H54 (cell line): ENCODE results near the gene RICTOR.

ENCODE experiments used
- DNase-seq: peaks from one replicate; pipeline ENCODE4 v3.0.0; 2011; ENCODE audit warnings: low spot score, mixed read lengths; ENCODE audit not compliant: insufficient read length
- FAIRE-seq: peaks from 3 replicates; lab custom pipeline; 2011; peaks lifted over from hg19 to GRCh38; lab: Jason Lieb, UNC
- POLR2A ChIP-seq: IDR thresholded peaks from 2 replicates; pipeline ENCODE4 v1.6.1; 2011; ENCODE audit warnings: low read depth, mild to moderate bottlenecking, low read length

Gene RICTOR

DNA sequence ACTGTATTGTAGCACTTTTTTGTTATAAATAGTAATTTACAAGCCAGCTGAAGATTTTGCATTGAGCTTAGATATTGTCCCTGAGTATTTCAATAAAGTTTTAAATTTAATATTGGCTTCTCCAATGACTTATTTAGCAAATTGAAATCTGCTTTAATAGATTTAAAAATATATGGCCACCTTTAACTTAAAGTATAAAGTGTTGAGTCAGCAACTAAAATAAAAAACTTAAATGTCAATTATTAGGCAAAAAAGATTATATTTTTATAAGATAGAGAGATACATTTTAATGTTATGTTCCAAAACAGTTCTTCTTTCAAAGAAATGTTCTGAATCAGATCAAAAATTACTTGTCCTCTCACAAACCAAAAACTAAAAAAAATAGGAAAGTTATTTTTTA is 167.7 kb downstream of the RICTOR start:
- DNase-seq, result no peak
- TF ChIP-seq POLR2A, result no peak
- FAIRE-seq, result no peak

GRCh38 chr5:38905516-38905915 is 168.7 kb downstream of the RICTOR start:
- no peak for TF ChIP-seq POLR2A
- FAIRE-seq (no peak), DNase-seq (no peak)

DNA sequence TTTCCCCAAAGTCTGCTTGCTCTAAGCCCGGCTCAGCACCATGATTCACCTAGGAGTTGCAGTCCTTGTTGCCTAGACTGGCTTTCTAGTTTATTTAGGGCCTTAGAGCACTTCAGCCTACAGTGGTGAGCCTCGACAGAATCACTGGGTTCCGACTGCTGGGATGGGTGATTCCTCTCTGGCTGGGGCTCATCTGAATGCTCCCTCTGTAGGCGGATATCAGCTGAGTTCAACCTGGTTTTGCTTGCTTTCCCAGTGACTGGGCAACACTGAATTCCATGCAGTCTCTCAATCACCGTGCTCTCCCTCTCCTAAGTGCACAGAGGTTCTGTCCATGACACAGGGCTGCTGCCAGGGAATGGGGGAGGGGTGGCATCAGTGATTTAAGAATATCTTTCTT is 174.3 kb downstream of the RICTOR start:
- no peak for FAIRE-seq

DNA sequence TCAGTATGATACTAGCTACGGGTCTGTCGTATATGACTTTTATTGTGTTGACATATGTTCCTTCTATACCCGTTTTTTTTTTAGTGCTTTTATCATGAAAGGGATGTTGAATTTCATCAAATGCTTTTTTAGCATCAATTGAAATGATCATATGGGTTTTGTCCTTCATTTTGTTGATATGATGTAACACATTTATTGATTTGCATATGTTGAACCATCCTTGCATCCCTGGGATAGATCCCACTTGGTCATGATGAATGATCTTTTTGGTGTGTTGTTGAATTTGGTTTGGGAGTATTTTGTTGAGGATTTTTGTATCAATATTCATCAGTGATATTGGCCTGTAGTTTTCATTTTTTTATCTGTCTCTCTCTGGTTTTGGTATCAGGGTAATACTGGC is 177.4 kb downstream of the RICTOR start:
- DNase-seq, result no peak
- FAIRE-seq, result no peak
- TF ChIP-seq POLR2A, result no peak

More for the DNA sequence above, 174.3 kb downstream of the RICTOR start:
- no peak for DNase-seq
- no peak for TF ChIP-seq POLR2A

DNA sequence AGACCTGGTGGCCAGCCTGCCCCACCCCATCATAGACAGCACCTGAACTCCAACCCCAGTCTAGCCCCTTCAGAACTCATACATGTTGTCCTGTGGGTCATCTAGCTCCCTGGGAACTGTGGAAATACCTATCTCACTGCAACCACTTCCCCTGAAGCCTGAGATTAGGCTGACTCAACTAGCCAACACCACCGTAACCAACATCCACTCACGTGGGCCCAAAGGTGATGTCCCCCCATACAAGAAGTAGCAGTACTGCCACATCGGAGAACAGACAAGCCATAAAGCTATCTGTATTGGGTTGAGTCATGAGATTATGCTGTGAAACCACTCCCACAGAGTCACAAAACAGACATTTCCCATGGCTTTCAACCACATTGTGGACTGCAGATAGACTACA is 181.8 kb downstream of the RICTOR start:
- TF ChIP-seq POLR2A, result no peak
- no peak for DNase-seq
- no peak for FAIRE-seq

GRCh38 chr5:38891563-38891962 is 182.6 kb downstream of the RICTOR start:
- FAIRE-seq (no peak), DNase-seq (no peak)
- no peak for TF ChIP-seq POLR2A

- FAIRE-seq, result no peak
- DNase-seq, result no peak
- no peak for TF ChIP-seq POLR2A
These were observed 184.8 kb downstream of the RICTOR start for GRCh38 chr5:38889424-38889823.

DNA sequence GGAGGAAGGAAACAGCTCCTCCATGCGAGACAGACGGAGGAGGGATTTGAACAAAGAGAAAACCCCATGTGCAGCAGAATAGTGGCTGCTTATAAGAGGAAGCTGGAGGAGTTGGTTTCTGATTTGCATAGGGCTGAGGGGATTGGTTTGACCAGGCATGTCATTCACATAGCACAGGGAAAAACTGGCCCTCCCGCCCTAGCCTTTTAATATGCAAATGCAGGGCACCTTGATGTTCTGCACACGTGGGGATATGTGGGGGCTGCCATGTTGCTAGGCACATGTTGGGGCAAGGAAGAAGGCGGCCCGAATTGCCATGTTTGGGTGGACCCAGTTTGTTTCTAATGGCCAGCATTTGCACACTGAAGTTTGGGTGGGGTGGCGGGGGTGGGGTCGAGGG is 186.2 kb downstream of the RICTOR start:
- no peak for FAIRE-seq
- no peak for DNase-seq
- TF ChIP-seq POLR2A, result no peak
